Fibroblast of skin of abdomen (primary cell): ENCODE results near the gene RCL1.
"Not testable (repeated sequence)": the region's sequence is repeated elsewhere in the genome, so short reads cannot be mapped to it uniquely, and the experiment has no call there.

ENCODE experiments used
- DNase-seq: peaks from one replicate; pipeline ENCODE4 v3.0.0-alpha.2; 2013

Gene RCL1

DNA sequence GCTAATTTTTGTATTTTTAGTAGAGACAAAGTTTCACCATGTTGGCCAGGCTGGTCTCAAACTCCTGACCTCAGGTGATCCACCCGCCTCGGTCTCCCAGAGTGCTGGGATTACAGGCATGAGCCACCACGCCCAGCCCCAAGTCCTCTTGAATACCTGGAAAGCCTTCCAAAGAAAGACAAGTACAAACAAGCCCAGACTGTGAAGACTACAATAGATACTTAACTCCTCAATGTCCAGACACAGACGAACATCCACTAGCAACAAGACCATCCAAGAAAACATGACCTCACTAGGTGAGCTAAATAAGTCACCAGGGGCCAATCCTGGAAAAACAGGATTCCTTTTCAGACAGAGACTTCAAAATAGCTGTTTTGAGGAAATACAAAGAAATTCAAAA lies 9.6 kb upstream of the RCL1 start:
- not testable (repeated sequence) for DNase-seq

- DNase-seq: no peak
Observed at GRCh38 chr9:4784403-4784802, 8.3 kb upstream of the RCL1 start.

- no peak for DNase-seq
Observed at GRCh38 chr9:4786599-4786998, 6.1 kb upstream of the RCL1 start.

DNA sequence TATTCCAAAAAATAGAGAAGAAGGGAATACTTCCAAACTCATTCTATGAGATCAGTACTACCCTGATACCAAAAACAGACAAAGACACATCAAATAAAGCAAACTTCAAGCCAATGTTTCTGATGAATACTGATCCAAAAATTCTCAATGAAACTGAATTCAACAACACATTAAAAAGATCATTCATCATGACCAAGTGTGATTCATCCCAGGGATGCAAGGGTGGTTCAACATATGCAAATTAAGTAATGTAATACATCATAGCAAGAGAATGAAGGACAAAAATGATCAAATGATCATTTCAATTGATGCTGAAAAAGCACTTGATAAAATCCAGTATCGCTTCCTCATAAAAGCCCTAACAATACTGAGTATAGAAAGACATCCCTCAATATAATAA lies 4.9 kb upstream of the RCL1 start:
- no peak for DNase-seq

- DNase-seq: no peak
Observed at GRCh38 chr9:4788703-4789102, 4.0 kb upstream of the RCL1 start.

GRCh38 chr9:4792054-4792571 lies 631 bp upstream of the RCL1 start:
- DNase-seq: no peak

- DNase-seq: no peak
Observed at GRCh38 chr9:4793459-4794395, 983 bp downstream of the RCL1 start.

DNA sequence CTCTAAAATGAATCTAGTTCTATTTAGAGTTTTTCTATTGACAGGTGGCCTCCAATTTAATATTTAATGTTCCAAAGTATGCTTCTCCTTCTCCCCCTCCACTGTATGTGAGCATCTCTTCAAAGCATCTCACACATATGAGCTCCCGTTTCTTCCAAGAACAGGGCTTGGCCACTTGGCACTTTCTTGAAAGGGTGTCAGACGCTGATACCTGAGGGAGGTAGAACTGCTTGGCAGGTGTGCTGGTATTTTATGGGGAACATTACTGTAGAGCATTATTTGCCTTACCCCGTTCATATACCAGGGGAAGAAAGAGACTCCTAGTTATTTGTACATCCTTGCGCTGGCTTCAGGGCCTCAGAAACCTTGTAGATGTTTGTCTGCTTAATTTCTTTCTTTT lies 1.9 kb downstream of the RCL1 start:
- DNase-seq: no peak

GRCh38 chr9:4795108-4795507 lies 2.4 kb downstream of the RCL1 start:
- not testable (repeated sequence) for DNase-seq

DNA sequence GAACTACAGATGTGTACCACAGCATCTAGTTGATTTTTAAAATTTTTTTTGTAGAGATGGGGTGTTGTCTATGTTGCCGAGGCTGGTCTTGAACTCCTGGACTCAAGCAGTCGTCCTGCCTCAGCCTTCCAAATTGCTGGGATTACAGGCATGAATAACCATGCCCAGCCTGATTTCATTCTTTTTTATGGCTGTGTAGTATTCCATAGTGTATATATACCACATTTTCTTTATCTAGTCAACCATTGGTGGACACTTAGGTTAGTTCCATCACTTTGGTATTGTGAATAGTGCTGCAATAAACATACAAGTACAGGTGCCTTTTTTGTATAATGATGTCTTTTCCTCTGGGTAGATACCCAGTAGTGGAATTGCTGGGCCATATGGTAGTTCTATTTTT lies 3.8 kb downstream of the RCL1 start:
- DNase-seq: no peak

DNA sequence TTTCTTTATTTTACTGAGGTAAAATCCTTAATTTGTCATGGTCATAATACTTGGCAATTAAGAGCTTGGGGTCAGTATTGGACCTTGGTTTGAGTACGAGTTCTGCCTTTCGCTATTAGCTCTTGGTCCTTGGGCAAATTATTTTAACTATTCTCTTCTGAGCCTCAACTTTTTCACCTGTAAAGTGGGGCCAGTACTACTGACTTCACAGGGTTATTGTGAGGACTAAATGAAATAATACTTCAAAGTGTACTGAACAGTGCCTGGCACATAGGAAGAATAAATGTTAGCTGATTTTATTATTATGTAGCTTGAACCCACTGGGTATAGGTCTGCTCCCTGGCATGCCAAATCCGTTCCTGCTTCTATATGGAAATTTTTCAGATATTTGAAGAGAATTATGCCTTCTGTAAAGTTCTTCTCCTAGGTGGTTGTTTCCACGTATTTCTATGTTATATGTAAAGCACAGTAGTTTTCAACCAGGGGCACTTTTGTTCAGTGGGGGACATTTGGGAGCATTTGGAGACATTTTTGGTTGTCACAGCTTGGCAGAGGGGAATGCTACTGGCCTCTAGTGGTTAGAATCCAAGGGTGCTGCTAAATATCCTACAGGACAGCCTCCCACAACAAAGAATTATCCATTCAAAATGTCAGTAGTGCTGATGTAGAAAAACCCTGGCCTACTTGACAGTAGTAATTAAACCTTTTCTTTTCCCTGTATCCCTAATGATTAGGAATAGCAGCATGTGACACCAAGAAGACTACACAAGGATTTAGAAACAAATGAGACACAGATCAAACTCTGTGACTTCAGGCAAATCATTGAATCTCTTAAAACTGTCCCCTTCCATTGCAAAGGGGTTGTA lies 4.5 kb downstream of the RCL1 start:
- DNase-seq: peak; percentile 27

GRCh38 chr9:4797854-4798150 lies 5.1 kb downstream of the RCL1 start:
- no peak for DNase-seq

DNA sequence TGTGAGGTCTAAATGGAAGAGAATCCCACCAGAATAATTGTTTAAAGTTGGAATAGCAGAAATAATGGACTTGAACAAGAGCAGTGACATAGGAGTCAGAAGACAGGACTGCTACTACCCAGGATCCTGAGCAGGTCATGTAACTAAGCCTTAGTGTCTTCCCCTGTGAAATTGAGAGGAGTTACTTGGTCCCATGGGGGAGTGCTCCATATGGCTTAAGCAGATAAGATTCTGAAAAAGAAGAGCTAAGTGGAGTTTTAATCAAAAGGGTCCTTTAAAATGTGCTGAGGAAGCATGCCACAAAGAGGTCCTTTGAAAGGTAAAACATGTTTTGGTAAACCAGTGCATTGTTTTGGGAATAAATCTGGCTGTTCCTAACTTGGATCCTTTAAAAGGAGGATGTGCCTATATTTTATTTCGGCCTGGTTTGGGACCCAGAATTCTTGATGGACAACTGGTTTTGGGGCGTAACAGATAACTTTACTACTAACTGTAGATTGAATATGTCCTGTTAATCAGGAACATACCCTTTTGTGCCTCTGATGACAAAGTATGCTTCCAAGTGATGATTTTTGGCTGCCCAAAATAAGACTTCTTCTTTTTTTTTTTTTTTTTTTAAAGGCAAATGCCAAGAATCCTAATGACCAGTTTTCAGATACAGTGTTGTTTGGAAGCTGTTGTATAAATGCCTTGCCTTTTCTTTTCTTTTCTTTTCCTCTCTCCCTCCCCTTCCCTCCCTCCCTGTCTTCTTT lies 5.7 kb downstream of the RCL1 start:
- DNase-seq: no peak

DNA sequence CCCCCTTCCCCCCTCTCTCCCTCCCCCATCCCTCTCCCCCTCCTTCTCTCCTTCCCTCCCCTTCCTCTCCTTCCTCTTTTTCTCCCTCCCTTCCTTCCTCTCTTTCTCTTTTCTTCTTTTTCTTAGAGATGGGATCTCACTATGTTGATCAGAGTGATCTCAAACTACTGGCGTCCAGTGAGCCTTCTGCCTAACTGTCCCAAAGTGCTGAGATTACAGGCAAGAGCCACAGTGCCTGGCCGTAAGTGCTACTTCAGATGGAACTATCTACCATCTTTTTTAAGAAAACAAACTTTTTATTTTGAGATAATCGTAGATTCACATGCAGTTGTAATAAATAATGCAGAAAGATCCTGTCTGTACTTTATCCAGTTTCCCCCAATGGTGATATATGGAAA lies 6.3 kb downstream of the RCL1 start:
- no peak for DNase-seq

- DNase-seq: no peak
Observed at GRCh38 chr9:4799775-4800174, 7.0 kb downstream of the RCL1 start.

- no peak for DNase-seq
Observed at GRCh38 chr9:4801156-4801555, 8.4 kb downstream of the RCL1 start.

GRCh38 chr9:4803670-4804530 lies 11.2 kb downstream of the RCL1 start:
- DNase-seq: no peak

GRCh38 chr9:4804531-4805016 lies 11.8 kb downstream of the RCL1 start:
- DNase-seq: no peak

DNA sequence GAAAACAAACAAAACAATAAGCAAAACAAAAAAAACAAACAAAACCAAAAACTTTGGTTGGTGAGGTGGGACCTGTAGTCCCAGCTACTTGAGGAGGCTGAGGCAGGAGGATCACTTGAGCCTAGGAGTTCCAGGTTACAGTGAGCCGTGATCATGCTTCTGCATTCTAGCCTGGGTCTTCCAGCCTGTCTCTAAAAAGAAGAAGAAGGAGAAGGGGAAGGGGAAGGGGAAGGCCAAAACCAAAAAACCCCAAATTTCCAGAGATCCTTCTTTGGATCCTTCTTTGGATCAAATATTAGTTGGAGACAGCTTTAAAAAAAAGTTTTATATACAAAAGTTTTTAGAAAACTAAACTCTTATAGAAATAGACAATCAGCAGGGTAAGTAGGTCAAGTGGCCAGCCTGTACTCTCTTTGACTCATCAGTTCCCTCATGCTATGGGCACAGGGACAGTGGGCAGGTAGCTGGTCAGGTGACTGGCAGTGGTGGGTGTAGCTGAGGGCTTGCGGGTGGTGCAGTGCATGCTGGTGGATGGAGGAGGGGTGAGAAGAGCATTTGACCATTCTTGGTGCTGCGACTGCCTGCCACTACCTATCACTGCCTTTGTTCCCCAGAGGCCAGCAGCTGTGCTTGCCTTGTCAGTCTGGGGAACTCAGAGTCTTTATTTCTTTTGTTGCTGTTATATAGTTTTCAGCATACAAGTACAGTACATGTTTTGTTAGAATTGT lies 12.6 kb downstream of the RCL1 start:
- no peak for DNase-seq

GRCh38 chr9:4810565-4810964 lies 17.8 kb downstream of the RCL1 start:
- DNase-seq: no peak

DNA sequence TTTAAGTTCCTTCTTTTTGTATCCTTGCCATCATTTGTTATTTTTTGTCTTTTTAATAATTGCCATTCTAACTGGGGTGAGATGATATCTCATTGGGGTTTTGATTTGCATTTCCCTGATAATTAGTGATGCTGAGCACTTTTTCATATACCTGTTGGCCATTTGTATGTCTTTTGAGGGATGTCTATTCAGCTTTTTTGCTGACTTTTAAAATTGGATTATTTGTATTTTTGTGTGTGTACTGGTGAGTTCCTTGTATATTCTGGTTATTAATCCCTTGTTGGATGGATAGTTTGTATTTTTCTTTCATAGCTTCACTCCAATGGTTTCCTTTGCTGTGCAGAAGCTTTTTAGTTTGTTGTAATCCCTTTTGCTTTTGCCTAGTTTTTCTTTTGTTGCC lies 19.1 kb downstream of the RCL1 start:
- no peak for DNase-seq
